Spinal cord (tissue), 10 donors: ENCODE results near the gene ATP2A3. TPM values are rescaled to one million over a fixed set of nuclear protein-coding genes. Genes with fewer than 3 reads are reported as not detected.

ENCODE experiments used
- DNase-seq, 6 donors: peaks; one replicate each; pipeline versions ENCODE4 v3.0.0 to v3.0.0-alpha.2; 2013 to 2015; ENCODE audit warnings: low spot score in 6 of 6, low read depth in 4 of 6
- H3K27ac ChIP-seq: one replicate; pipeline ENCODE4 v1.5.1; 2013; ENCODE audit warnings: low read depth, low read length, control low read depth
- H3K27me3 ChIP-seq: one replicate; pipeline ENCODE4 v1.6.1; 2013; ENCODE audit warnings: low read length; ENCODE audit not compliant: control insufficient read depth, insufficient read depth
- H3K36me3 ChIP-seq: one replicate; pipeline ENCODE4 v1.6.1; 2013; ENCODE audit warnings: low read length; ENCODE audit not compliant: control insufficient read depth, insufficient read depth
- H3K4me1 ChIP-seq: one replicate; pipeline ENCODE4 v1.6.1; 2013; ENCODE audit warnings: low read length; ENCODE audit not compliant: control insufficient read depth, insufficient read depth
- H3K4me3 ChIP-seq: one replicate; pipeline ENCODE4 v1.5.1; 2013; ENCODE audit warnings: low read depth, low read length, control low read depth
- H3K9me3 ChIP-seq: one replicate; pipeline ENCODE4 v1.6.1; 2013; ENCODE audit warnings: low read length; ENCODE audit not compliant: control insufficient read depth, insufficient read depth
- WGBS: methylation state at CpG from one replicate; pipeline ENCODE4 v1.1.5; 2013; ENCODE audit warnings: missing lambda C conversion rate; ENCODE audit not compliant: insufficient coverage; 5-methylcytosine and 5-hydroxymethylcytosine counted together
- polyA plus RNA-seq, 2 donors: library from polyadenylated mRNA; unstranded; fragments of 120-200 nt; gene quantifications; one replicate each; pipeline ENCODE4 v1.2.1, GENCODE V29; 2013; ENCODE audit not compliant: insufficient read length in 2 of 2
- total RNA-seq, 2 donors: library from RNA; depleted of rRNA in 1 of 2; stranded (reverse); fragments of 120-200 nt in 1 of 2; fragments of >200 nt in 1 of 2; gene quantifications; one replicate each; pipeline versions ENCODE4 v1.2.3 to v1.2.4, GENCODE V29; 2013 to 2014
- donor health status: healthy.

Gene ATP2A3
- total and polyA plus RNA-seq, 4 donors: 3.8 to 4.6 (median 4.0) TPM

DNA sequence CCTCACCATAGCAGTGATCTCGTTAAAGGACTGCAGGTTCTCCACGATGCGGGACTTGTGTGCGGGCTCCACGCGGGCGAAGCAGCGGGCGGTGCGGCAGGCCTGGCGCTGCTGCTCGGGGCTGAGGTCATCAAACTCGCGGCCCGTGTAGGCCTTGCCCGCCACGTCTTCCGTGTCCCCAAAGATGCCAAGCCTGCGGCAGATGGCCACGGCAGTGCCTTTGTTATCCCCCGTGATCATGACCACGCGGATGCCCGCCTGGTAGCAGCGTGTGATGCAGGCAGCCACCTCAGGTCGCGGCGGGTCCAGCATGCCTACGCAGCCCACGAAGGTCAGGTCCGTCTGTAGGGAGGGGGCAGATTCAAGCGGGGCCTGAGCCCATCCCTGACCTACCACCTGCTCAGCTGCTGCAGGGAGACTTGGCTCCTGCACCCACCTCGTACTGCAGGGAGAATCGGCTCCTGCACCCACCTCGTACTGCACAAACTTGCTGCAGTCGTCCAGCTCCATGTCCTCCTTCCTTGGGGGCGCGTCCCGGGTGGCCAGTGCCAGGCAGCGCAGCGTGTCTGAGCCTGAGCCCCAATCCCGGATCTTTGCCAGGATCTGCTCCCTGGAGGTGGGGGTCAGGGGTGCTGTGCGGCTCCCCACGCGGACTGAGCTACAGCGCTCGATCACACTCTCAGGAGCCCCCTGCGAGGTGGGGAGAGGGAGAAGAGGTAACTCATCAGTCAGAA, 23.1 kb downstream of the ATP2A3 start:
- H3K4me1 ChIP-seq: peaks cover 22% of the 10 kb centered on the region
- peaks cover 11% of the 10 kb centered on the region for H3K36me3 ChIP-seq
- no peaks in the 10 kb centered on the region for H3K9me3 ChIP-seq
- 93% methylated on average over 42 of the region's 48 CpGs for WGBS
- no peak overlapping the region for H3K4me3 ChIP-seq
- DNase-seq: no peak
- H3K27me3 ChIP-seq: peaks cover 2% of the 10 kb centered on the region
- H3K27ac ChIP-seq: no peak overlapping the region

DNA sequence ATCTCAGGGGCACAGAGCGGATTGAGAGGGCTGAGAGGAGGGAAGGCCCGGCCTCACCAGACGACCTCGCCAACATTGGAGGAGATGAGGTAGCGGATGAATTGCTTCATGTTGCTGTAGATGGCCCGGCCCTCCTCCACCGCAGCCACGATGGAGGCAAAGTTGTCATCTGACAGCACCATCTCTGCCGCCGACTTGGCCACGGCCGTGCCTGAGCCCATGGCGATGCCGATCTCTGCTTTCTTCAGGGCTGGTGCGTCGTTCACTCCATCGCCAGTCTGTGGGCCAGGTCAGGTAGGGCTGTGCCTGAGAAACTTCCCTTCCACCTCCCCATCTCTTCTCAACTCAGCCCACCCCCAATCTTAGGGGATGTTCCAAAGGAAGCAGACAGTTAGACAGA, 26.9 kb downstream of the ATP2A3 start:
- Histone ChIP-seq H3K27ac (no peak overlapping the region), H3K9me3 (no peaks in the 10 kb centered on the region), H3K4me3 (no peak overlapping the region), H3K36me3 (peaks cover 11% of the 10 kb centered on the region), H3K4me1 (no peaks in the 10 kb centered on the region), H3K27me3 (no peaks in the 10 kb centered on the region)
- WGBS: 96% methylated on average over 17 of the region's 17 CpGs
- DNase-seq: no peak

DNA sequence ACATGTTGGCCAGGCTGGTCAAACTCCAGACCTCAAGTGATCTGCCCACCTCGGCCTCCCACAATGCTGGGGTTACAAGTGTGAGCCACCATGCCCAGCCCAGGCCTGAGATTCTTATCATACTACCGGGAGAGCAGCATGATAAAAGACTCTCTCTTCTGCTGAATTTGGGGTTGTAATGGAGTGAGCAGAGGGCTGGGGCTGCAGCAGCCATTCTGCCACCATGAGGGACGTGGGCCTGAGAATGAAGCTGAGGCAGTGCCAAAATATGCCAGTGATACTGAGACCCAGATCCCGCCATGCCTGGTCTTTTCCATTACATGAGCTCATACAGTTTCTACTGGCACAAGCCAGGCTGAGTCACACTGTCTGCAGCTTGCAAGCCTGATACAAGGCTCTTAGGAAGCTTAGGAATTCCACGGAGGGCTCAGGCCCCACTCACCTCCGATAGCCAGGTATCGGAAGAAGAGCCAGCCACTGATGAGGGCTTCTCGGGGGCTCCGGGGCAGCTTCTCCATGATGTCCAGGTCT, 28.3 kb downstream of the ATP2A3 start:
- no peaks in the 10 kb centered on the region for H3K4me1 ChIP-seq
- peaks cover 8% of the 10 kb centered on the region for H3K36me3 ChIP-seq
- H3K9me3 ChIP-seq: no peaks in the 10 kb centered on the region
- no peak for DNase-seq
- H3K4me3 ChIP-seq: no peak overlapping the region
- H3K27ac ChIP-seq: no peak overlapping the region
- no peaks in the 10 kb centered on the region for H3K27me3 ChIP-seq
- 95% methylated on average over 9 of the region's 9 CpGs for WGBS

DNA sequence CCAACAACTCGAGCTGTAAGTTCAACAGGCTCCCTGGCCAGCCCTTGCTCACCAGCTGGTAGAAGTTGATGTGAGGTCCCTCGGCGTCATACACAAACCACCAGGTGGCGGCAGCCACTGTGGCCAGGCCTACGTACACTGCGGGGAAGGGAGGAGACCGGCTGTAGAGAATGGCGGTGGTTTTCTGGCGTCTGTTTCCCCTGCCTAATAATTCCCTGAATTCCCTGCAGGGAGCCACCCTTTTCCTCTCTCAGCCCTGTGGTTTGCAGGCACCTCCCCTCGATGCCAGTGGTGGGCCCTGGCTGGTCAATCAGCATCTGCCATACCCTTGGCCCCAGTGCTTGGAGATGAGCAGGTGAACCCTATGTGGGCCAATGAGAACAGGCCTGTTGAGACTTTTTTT, 29.1 kb downstream of the ATP2A3 start:
- peak in 3 of 6 donors; percentile 11 to 65 (median 60) for DNase-seq
- H3K9me3 ChIP-seq: no peaks in the 10 kb centered on the region
- H3K4me3 ChIP-seq: no peak overlapping the region
- H3K36me3 ChIP-seq: peaks cover 6% of the 10 kb centered on the region
- H3K4me1 ChIP-seq: no peaks in the 10 kb centered on the region
- 7% methylated on average over 5 of the region's 10 CpGs for WGBS
- no peaks in the 10 kb centered on the region for H3K27me3 ChIP-seq
- H3K27ac ChIP-seq: no peak overlapping the region

DNA sequence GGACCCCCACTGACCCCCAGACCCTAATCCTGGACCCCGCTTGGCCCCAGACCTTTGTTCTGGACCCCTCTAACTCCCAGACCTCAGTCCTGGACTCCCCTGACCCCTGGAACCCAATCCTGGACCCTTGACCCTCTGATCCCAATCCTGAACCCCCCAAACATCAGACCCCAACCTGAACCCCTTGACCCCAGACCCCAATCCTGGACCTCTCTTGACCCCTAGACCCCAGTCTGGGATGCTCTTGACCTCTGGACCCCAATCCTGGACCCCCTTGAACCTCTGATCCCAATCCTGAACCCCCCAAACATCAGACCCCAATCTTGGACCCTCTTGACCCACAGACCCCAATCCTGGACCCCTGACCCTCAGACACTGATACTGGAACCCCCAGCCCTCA, 34.5 kb downstream of the ATP2A3 start:
- H3K9me3 ChIP-seq: no peaks in the 10 kb centered on the region
- no peaks in the 10 kb centered on the region for H3K36me3 ChIP-seq
- peaks cover 11% of the 10 kb centered on the region for H3K4me1 ChIP-seq
- WGBS: 100% methylated on average over 1 of the region's 1 CpG
- no peak overlapping the region for H3K4me3 ChIP-seq
- H3K27ac ChIP-seq: no peak overlapping the region
- no peak for DNase-seq
- H3K27me3 ChIP-seq: no peaks in the 10 kb centered on the region

GRCh38 chr17:3929181-3929580, 35.1 kb downstream of the ATP2A3 start:
- Histone ChIP-seq H3K4me1 (peaks cover 15% of the 10 kb centered on the region), H3K9me3 (no peaks in the 10 kb centered on the region), H3K27me3 (no peaks in the 10 kb centered on the region), H3K4me3 (no peak overlapping the region), H3K36me3 (no peaks in the 10 kb centered on the region), H3K27ac (no peak overlapping the region)
- no peak for DNase-seq
- WGBS: 95% methylated on average over 12 of the region's 12 CpGs

GRCh38 chr17:3928406-3928805, 35.8 kb downstream of the ATP2A3 start:
- WGBS: 86% methylated on average over 16 of the region's 16 CpGs
- H3K4me3 ChIP-seq: no peak overlapping the region
- no peaks in the 10 kb centered on the region for H3K9me3 ChIP-seq
- H3K27me3 ChIP-seq: no peaks in the 10 kb centered on the region
- peaks cover 15% of the 10 kb centered on the region for H3K4me1 ChIP-seq
- H3K27ac ChIP-seq: no peak overlapping the region
- no peaks in the 10 kb centered on the region for H3K36me3 ChIP-seq
- DNase-seq: no peak

DNA sequence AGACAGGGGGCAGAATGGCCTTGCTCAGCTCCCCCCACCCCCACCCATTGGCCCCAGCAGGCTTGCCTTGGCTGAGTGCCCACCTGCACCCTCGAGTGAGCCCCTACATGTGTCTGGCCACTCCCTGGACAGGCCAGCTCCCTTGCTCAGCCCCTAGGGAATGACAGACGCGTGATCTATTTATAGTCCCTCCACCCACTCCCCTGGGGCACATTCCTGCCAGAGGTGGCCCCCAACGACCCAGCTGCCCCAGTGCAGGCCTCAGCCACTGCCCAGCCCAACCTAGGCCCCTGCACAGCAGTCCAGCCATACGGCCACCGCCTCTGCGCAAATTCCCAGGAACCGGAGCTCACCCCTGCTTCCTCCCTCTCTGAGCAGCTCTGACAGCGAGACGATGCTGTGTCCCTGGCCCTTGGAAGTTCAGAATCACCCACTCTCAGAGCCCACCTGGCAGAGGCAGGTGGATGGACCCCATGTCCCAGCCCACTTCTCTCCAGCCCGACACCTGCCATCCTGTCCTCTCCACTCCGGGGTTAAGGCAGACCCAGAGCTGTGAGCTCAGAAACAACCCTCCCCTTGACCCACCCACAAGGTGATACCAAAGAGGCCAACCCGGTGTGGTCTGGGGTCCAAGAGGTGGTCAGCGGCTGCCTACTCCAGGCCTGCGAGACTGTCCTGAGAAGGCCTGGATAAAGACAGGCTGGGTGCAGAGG, 36.5 kb downstream of the ATP2A3 start:
- Histone ChIP-seq H3K27me3 (no peaks in the 10 kb centered on the region), H3K4me3 (no peak overlapping the region), H3K36me3 (no peaks in the 10 kb centered on the region), H3K9me3 (no peaks in the 10 kb centered on the region), H3K27ac (no peak overlapping the region), H3K4me1 (peaks cover 15% of the 10 kb centered on the region)
- DNase-seq: no peak
- WGBS: 76% methylated on average over 15 of the region's 15 CpGs

DNA sequence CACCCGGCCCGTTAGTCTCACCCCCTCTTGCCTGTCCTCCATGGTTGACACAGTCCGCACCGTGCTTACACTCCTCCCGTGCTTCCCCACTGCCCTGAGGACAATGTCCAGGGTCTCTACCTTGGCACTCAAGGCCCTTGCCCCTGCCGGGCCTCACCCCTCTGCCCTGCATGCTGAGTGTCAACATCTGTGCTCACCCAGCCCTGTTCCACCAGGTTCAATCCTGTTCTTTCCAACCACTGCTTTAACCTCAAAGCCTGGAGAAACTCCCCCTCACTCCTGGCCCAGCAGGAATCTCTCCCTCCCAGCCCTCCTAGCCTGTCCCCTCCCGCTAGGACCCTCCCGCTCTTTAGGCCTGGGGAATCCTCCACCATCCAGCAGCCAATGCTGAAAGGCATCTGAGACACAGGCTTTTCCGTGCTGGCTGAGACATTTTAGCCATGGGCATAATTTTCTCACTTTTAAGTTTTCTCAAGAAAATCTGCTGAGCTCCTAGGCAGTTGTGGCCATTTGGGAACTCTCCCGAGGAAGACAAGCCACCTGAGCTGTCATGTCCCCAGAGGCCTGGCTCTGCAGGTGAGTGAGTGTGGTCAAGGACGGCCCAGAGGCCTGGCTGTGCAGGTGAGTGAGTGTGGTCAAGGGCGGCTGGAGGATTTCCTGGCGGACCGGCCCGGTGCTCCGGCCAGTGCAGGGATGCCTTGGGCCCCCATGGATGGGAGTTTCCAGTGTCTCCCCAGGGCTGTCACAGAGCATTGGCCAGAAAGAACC, 37.2 kb downstream of the ATP2A3 start:
- no peak overlapping the region for H3K27ac ChIP-seq
- DNase-seq: no peak
- 77% methylated on average over 16 of the region's 16 CpGs for WGBS

More for the DNA sequence above, 37.2 kb downstream of the ATP2A3 start:
- no peaks in the 10 kb centered on the region for H3K9me3 ChIP-seq
- no peak overlapping the region for H3K4me3 ChIP-seq
- no peaks in the 10 kb centered on the region for H3K27me3 ChIP-seq
- H3K36me3 ChIP-seq: no peaks in the 10 kb centered on the region
- H3K4me1 ChIP-seq: peaks cover 15% of the 10 kb centered on the region
